NCI-H510A (cell line): ENCODE data around the gene CPNE8.
"Not testable (repeated sequence)": the region's sequence is repeated elsewhere in the genome, so short reads cannot be mapped to it uniquely, and the experiment has no call there.

Experiments used
- DNase-seq: peaks from one replicate; lab custom pipeline; 2025; lab: John Stamatoyannopoulos, UW

CPNE8 gene

DNA sequence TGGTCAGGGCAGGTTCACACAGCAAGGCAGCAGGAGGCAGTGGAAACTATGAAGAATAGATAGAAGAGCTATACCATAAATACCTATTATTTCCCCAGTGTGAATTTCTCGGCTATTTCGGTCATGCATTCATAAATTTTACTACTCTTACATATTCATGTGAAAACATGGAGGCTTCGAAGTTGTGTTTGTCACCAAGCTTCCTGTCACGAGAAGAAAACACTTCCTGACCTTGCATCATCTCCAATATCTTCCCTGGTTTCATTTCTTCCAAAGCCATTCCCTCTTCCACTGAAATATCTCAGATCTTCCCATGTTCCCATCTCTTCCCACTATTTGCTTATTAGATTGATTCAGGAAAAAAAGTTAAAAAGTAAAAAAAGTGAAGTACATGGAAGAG, 80.4 kb downstream of the CPNE8 start:
- DNase-seq, result no peak

DNA sequence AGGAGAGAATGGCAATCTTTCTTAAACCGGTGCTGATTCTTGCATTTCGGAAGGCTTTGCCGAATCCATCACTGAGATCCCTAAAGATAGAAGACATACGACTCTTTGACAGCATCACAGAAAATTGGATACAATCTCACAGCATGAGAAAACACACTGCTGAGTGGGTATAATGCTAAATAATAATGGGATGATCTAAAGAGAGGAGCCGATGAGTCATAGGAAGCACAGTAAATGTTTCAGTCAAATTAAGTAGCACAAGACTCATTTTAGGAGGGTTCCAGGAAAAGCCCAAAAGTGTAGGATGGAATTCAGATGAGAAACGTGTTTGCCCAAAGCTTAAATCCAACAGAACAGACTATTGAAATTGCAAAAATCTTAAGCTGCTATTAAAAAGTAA, 81.7 kb downstream of the CPNE8 start:
- DNase-seq, result no peak

DNA sequence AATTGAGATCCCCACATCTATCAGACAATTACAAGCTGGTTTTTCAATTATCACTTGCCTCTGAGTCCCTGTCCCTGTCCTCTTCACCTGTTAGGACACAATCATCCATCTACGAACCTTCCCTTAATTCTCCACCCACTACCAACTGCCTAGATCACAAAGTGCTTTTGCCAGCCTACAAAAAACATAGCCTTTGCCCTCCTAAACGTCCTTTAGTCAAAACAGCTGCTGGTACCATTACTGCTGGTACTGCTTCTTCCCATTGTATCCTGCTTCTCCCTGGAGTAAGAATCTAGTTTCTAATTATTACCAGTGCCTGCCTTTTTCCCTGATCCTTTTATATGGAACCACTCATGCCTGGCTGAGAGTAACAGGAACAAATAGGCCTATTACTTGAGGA, 82.1 kb downstream of the CPNE8 start:
- DNase-seq, result no peak

DNA sequence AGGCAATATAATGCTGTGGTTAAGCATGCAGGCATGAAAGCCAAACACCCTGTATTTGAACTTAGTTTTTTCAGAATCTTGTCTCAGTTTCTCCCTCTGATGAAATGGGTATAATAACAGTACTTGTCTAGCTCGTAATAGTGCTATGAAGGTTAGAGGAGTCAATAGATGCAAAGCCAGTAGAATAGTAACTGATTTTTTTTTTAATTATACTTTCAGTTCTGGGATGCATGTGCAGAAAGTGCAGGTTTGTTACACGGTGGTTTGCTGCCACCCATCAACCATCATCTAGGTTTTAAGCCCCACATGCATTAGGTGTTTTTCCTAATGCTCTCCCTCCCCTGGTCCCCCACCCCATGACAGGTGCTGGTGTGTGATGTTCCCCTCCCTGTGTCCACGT, 87.4 kb downstream of the CPNE8 start:
- DNase-seq, result no peak

DNA sequence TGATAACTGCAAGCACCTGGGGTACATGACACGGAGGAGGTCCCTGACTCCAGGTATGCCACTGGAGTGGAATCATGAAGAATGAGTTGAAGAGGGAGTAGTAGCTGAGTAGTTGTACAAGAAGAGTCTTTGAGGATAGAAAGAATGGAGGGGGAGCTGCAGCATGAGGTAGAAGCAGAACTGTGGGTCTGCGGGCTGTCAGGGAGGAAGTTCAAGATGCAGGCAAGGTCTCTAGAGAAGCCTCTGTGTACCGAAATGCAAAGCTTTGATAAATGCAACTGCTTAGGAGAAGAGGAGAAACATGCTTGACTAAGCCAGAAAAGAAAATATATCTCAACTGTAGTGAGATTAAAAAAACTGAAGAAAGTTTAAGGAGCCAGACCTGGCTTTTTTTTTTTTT, 91.5 kb downstream of the CPNE8 start:
- no peak for DNase-seq

DNA sequence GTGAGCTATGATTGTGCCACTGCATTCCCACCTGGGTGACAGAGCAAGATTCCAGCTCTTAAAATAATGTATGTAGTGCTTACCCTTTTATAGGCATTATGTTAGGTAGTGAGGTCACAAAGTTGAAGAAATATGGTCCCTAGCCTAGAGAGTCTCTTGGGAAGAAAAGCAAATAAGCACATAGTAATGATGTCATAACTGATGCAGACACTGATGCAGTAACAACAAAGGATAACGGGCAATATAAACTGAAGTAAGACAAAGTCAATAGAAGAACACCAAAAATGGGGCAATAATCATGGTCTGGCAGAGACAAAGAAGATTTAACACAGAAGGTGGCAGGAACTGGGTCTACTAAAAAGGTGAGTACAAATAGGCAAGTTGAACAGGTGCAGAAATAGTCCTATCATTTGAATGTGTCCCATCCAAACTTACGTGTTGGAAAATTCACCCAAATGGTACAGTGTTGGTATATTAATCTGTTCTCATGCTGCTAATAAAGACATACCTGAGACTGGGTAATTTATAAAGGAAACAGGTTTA, 93.5 kb downstream of the CPNE8 start:
- no peak for DNase-seq

DNA sequence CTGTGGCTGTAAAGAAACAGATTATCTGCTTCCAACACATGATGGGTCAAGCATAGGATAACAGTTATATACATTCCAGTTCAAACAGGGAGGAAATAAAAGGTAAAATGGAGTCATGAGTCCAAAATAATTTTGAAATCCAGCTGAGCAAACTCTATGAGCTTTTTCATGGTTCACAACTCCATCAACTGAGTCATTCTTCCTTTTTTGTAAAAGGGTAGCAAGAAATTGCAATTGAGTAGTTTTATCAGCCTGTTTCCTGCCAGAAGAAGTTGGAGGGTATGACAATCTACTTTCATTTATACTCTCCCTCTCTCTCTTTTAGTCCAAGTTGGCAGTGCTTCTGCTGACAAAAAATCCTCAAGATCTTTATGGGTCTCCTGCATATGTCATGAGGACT, 95.6 kb downstream of the CPNE8 start:
- no peak for DNase-seq

DNA sequence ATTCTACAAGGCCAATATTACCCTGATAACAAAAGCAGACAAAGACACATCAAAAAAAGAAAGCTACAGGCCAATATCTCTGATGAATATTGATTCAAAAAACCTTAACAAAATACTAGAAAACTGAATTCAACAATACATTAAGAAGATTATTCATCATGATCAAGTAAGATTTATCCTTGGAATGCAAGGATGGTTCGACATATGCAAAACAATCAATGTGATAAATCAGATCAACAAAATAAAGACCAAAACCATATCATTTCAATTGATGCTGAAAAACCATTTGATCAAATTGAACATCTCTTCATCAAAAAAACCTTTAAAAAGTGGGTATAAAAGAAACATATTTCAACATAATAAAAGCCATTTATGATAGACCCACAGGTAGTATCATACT, 117.3 kb downstream of the CPNE8 start:
- DNase-seq, result no peak

DNA sequence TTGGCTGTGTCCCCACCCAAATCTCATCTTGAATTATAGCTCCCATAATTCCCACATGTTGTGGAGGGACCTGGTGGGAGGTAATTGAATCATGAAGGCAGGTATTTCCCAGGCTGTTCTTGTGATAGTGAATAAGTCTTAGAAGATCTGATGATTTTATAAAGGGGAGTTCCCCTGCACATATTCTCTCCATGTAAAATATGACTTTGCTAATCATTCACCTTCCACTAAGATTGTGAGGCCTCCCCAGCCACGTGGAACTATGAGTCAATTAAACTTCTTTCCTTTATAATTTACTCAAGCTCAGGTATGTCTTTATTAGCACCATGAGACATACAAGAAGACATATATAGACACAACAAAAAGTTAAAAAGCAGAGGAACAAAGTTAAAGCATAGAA, 120.0 kb downstream of the CPNE8 start:
- DNase-seq, result no peak

DNA sequence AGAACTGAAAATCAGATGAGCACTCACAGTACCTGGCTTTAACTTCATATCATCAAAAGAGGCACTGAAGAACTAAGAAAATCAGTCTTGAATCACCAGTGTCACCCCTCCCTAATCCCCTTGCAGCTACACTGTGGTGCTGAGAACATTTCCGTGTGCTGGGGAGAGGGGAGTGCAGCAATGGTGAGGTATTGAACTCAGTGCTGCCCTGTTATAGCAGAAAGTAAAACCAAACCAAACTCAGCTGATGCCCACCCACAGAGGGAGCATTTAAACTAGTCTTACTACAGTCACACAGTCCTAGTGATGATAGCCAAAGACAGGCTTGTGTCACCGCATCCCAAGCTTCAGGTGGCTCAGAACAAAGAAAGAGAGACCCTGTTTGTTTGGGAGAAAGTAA, 122.1 kb downstream of the CPNE8 start:
- no peak for DNase-seq

DNA sequence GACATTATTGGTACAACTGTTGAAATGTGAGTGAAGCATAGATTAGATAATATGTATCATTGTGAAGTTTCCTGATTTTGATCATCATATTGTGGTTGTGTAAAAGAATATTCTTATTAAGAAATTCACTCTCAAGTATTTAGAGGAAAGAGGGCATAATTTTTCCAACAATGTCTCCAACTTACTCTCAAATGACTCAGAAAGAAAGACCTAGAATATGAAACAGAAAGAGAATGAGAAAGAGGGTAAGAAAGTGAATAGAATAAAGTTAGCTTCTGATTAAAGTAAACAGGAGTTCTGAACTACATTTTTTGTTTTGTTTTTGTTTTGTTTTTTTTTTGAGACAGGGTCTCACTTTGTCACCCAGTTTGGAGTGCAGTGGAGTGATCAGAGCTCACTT, 123.0 kb downstream of the CPNE8 start:
- DNase-seq, result no peak

DNA sequence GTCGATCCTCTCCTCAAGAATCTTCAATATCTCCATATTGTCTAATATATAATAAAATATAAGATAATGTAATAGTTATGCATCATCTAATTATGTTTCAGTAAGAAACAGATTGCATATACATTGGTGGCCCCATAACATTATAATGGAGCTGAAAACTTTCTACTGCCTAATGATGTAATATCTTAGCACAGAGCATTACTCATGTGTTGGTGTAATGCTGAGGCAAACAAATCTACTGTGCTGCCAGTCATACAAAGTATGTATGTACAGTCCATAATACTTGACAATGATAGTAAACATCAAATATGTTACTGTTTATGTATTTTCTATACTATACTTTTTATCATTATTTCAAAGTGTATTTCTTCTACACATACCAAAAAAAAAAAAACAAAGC, 128.7 kb downstream of the CPNE8 start:
- no peak for DNase-seq

DNA sequence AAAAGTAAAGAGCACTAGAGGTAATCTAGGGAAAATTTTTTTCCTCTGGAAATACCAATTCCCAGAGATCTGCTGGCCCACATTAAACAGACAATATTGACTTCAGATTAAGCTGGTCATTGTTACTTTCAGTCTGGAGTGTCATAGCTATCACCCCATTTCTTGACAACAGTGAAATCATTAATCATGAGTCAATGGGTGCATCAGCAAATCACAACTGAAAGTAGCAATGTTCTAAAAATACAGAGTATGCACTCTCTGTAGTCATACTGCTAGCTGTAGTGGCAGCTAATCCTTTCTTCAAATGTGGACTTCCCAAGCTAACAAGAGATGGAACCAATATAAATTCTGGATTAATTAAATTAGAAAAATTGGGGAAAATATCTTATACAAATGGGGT, 129.9 kb downstream of the CPNE8 start:
- DNase-seq, result no peak

DNA sequence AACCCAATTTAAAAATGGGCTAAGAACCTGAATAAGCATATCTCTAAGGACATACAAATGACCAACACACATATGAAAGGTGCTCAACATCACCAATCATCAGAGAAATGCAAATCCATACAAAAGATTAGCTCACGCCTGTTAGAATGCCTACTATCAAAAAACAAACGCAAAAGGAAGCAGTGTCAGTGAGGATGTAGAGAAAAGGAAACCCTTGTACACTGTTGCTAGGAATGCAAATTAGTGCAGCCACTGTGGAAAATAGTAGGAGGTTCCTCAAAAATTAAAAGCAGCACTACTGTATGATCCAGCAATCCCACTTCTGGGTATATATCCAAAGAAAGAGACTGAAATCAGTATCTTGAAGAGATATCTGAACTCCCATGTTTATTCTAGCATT, 133.0 kb downstream of the CPNE8 start:
- DNase-seq, result no peak

DNA sequence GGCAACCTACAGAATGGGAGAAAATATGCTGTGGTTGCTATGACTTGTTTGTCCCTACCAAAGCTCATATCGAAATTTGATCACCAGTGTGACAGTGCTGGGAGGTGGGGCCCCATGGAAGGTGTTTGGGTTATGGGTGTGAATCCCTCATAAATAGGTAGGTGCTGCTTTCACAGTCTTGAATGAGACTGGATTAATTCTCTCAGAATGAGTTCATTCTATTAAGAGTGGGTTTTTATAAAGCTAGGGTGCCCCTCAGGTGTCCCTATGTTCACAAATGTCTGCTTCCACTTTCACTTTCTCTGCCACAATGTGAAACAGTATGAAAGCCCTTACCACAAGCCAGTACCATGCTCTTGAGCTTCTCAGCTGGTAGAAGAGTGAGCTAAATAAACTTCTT, 133.5 kb downstream of the CPNE8 start:
- no peak for DNase-seq

DNA sequence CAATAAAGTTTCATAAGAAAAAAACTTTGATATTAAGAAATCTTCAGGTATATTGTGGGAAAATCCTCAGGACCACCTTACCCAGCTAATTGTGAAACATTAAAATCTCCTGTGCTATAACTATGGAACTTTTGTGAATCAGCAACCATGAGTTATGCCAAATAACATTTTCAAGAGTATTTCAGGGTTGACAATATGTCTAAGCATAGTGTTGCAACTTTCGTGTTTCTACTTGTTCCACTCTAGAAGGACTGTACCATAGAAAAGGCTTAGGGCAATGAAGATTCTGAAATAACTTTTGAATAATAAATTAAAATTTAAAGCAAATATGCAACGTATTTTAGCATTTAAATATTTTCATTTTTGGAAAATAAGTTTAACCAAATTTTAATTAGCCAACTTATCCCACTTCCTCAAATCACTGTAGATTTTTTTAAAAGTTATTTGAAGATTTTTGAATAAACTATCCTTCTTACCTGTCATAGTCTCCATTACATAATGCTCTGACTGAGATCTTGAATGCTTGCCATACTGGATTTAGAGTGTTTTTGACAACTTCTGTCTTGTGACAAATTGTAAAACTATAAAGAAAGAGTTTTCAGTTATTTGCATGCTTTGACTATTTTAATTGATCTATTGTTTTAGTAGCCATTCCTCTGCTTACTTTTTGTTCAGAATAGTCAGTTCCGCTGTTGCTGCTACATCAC, 143.6 kb downstream of the CPNE8 start:
- DNase-seq, result no peak

DNA sequence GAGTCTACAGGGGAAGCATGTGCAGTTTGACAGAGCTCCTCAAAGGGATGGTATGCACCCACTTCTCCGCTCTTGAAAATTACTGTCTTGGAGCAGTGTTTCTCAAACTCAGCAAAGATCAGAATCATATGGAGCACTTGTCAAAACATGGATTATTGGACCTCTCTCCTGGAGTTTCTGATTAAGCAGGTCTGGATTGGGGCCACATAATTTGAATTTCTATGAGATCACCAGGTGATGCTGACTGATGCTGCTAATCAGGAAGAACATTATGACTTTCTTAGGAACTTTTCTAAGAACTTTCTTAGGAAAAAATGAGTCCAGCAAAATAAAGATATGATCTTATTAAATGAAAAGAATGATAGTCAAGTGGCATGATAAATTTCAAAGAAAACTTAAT, 144.3 kb downstream of the CPNE8 start:
- no peak for DNase-seq

DNA sequence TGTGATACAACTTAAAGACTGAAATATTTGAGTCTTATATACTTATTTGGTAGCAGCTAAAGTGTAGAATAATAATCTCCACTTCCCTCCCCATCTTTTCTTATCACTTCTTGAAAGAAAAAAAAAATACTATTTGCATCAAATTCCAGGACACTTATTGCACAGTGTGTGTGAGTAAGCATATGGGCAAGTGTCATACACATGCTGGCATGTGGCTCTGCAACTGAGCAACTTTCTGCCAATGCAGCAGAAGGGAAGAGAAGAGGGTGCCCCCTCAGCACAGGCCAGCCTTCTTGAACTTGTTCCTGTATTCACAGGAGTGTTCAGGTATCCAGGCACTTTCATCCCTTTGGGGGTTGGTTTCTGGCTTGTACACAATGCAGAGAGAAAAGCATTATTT, 145.8 kb downstream of the CPNE8 start:
- DNase-seq, result no peak

DNA sequence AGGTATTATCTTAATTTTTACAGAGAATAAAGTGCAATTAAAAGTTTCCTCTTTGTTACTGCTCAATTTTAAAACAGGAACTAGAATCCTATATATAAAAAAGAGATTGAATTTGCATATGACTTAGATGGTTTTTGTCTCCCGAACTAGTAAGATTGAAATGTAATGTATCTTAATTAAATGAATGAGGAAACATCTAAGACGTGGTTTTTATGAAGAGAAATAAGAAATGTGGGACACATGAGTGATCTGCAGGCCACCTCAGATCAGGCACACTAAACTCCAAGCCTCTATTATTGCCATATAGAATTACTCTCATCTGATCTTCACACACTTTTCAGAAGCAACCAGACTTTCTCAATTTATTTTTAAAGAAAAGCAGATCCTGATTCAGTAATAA, 158.6 kb downstream of the CPNE8 start:
- DNase-seq, result no peak

DNA sequence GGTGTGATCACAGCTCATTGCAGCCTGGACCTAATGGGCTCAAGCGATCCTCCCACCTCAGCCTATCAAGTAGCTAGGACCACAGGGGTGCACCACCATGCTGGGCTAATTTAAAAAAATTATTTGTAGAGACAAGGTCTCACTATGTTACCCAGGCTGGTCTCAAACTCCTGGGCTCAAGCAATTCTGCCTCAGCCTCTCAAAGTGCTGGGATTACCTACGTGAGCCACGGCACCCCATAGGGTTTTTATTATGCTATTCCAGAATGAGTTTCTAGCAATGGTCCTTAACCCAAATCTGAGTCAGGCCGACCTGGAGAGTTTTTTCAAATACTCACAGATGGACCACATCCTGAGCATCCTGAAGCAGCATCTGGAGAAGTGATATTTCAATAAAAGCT, 159.8 kb downstream of the CPNE8 start:
- no peak for DNase-seq

DNA sequence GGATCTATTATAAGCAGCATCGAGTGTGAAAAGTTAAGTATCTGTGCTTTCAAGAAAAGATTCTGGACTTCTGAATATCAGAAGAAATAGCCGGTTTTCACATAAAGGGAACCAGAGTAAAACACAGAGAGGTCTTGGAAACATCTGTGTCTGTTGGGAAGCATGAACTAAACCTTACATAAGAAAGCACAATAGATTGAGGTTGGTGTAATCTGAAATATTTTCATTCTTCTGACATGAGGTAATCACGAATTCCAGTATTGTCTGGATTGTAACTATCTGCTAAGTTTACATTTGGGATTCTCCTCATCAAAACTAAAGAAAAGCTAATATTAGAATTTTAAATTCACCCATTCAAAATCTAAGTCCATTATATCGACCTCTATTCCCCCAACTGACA, 161.3 kb downstream of the CPNE8 start:
- no peak for DNase-seq

DNA sequence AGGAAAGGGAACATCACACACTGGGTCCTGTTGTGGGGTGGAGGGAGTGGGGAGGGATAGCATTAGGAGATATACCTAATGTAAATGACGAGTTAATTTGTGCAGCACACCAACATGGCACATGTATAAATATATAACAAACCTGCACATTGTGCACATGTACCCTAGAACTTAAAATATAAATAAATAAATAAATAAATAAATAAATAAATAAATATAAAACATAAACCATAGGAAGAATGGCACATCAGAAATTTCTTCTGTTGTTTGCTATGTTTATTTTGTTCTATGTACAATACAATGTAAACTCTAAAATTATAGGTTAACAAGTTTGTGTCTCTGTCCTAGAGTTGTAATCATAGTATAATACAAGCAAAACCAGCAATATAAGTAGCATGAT, 162.9 kb downstream of the CPNE8 start:
- DNase-seq, result not testable (repeated sequence)

DNA sequence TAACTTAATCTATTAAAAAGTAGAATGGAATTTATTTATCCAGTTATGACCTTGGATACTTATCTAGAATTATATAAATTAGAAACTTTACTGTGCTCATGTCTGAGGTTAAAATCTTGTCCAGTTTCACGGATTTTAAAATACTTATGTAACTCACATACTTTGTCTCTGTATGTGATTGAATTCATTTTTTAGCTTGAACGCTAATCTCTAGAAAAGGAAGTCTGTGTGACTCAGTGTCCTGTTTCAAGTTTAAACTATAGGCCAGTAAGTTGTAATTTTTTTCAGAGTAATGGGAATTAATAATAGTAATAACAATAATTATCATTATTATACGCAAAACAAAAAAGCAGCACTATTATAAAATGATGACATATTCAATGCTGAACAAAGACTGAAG, 168.6 kb downstream of the CPNE8 start:
- DNase-seq, result no peak

DNA sequence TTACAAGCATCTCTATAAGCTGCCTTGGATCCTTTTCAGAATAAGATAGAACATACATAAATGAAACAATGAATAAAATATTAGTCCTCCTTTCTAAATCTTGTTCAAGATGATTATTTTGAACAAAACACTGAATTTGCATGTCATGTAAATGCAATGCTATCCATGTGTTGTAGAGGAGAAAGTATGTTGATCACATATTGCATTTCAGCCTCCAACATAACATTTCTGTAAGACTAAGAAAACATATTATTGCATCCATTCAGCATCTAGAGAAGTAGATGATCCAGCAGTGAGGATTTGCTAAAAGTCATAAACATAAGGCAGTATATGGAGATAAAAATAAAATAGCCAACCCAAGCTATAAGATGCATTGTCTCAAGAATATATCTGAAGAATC, 172.6 kb downstream of the CPNE8 start:
- no peak for DNase-seq

DNA sequence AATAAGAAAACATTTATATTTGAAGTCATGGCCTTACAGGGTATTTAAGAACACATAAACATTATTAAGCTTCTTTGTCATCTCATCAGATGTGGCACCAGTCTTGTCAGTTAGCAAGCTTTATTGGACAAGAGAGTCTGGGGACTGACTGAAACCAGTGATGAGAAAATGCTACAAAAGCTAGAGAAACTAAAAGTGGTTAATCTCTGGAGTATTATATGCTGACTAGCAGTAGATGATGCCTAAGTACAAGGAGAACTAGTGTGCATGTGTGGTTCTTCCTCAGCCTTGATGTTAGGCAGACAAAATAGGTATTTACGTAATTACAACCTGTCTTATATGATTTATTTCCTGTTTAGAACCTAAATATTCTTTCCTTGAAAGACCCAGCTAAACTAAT, 176.5 kb downstream of the CPNE8 start:
- DNase-seq, result no peak
